Mesothelial cell of epicardium (in vitro differentiated cells): ENCODE measurements around the gene TRIM66. TPM values are rescaled to one million over a fixed set of nuclear protein-coding genes. Genes with fewer than 3 reads are reported as not detected.
"Not testable (repeated sequence)": the region's sequence is repeated elsewhere in the genome, so short reads cannot be mapped to it uniquely, and the experiment has no call there.

Experiments used
- DNase-seq, 2 experiments: peaks; one replicate each; pipeline ENCODE4 v3.0.0; 2021; ENCODE audit warnings: low spot score in 2 of 2; ENCODE audit not compliant: unreplicated experiment in 2 of 2
- H3K27ac Mint-ChIP-seq: 2 replicates; pipeline ENCODE4 v1.8.0; 2021; ENCODE audit warnings: mixed read lengths
- H3K27me3 Mint-ChIP-seq: 2 replicates; pipeline ENCODE4 v1.8.0; 2021; ENCODE audit warnings: low read depth, mixed read lengths
- H3K36me3 Mint-ChIP-seq: 2 replicates; pipeline ENCODE4 v1.8.0; 2021; ENCODE audit warnings: mixed read lengths
- H3K4me1 Mint-ChIP-seq: 2 replicates; pipeline ENCODE4 v1.8.0; 2021; ENCODE audit warnings: mixed read lengths
- H3K4me3 Mint-ChIP-seq: 2 replicates; pipeline ENCODE4 v1.8.0; 2021; ENCODE audit warnings: mild to moderate bottlenecking, moderate library complexity, mixed read lengths
- H3K9me3 Mint-ChIP-seq: 2 replicates; pipeline ENCODE4 v1.8.0; 2021; ENCODE audit warnings: mixed read lengths
- total RNA-seq: library from RNA; stranded (reverse); gene quantifications from 3 replicates; pipeline ENCODE4 v1.2.1, GENCODE V29; 2021
- TF ChIP-seq, protein P1 (sequence below): fragments of 200-600 bp; sonication (generic); IDR thresholded peaks from one replicate; pipeline ENCODE4 v1.5.0; 2021; ENCODE audit warnings: antibody characterized with exemption; ENCODE audit not compliant: unreplicated experiment

Gene TRIM66
- total RNA-seq, 1 donor from 2014 or later = 8.3 TPM

DNA sequence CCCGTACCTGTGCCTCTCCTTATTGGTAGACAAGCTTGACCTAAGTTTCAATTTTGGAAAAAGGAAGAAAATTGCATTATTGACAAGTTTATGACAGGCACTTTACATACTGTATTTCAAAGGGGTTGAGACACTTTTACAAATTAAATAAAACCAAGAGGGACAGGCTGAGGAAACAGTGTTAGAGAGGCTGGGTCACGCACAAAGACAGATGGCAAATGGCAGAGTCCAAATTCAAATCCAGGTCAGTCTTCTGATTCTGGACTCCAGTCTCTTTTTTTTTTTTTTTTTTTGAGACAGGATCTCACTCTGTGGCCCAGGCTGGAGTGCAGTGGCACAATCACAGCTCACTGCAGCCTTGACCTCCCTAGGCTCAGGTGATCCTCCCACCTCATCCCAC, 10.1 kb downstream of the TRIM66 start:
- H3K4me1 Mint-ChIP-seq = peaks cover 11% of the 10 kb centered on the region
- TF ChIP-seq, protein P1, sequence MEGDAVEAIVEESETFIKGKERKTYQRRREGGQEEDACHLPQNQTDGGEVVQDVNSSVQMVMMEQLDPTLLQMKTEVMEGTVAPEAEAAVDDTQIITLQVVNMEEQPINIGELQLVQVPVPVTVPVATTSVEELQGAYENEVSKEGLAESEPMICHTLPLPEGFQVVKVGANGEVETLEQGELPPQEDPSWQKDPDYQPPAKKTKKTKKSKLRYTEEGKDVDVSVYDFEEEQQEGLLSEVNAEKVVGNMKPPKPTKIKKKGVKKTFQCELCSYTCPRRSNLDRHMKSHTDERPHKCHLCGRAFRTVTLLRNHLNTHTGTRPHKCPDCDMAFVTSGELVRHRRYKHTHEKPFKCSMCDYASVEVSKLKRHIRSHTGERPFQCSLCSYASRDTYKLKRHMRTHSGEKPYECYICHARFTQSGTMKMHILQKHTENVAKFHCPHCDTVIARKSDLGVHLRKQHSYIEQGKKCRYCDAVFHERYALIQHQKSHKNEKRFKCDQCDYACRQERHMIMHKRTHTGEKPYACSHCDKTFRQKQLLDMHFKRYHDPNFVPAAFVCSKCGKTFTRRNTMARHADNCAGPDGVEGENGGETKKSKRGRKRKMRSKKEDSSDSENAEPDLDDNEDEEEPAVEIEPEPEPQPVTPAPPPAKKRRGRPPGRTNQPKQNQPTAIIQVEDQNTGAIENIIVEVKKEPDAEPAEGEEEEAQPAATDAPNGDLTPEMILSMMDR = no peak
- no peaks in the 10 kb centered on the region for H3K27me3 Mint-ChIP-seq
- DNase-seq = no peak
- no peaks in the 10 kb centered on the region for H3K36me3 Mint-ChIP-seq
- no peak overlapping the region for H3K4me3 Mint-ChIP-seq
- no peaks in the 10 kb centered on the region for H3K9me3 Mint-ChIP-seq
- peak overlapping the region; percentile 87 for H3K27ac Mint-ChIP-seq

DNA sequence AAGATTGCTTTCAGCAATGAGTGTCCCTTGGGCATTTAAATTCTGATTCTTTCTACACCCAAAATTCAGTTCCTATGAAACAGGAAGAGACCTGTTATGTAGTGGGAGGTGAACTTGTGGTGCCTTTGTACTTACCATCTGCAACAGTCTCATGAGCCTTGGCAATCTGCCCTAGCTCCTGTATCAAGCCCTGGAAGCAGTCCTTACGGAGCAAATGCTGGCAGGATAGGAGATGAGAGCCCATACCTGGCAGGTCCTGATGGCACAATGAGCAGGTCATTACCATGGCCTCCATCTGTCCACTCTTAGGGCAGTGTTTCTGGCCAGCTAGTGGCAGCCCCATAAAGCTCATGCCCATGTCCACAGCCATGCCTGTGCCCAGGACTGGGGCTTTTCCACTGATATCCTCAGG, 10.8 kb downstream of the TRIM66 start:
- DNase-seq = no peak
- TF ChIP-seq, protein P1 = no peak
- Mint-ChIP-seq H3K27me3 (no peaks in the 10 kb centered on the region), H3K36me3 (no peaks in the 10 kb centered on the region), H3K9me3 (no peaks in the 10 kb centered on the region), H3K27ac (peak overlapping the region; percentile 87), H3K4me3 (no peak overlapping the region), H3K4me1 (peaks cover 11% of the 10 kb centered on the region)

DNA sequence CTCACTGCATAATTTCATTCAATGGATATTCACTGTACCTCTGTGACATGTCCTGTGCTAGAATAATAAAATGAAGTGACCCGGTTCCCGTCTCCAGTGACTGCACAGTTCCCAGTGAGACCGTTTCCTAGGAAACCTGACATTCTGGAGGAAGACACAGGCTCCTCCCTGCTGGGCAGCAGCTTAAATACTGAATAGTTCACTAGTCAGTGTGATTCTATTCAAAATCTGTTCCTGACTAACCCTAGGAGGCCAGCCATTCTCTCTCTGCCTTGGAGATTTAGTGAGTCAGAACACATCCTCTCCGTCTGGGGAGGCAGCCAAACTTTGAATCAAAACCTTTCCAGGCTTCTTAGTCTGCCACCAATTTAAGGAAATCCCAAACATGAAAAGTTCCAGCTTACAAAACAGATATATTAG, 11.3 kb downstream of the TRIM66 start:
- no peak for DNase-seq
- TF ChIP-seq, protein P1 = no peak
- H3K27me3 Mint-ChIP-seq = no peaks in the 10 kb centered on the region
- H3K27ac Mint-ChIP-seq = peak overlapping the region; percentile 87
- H3K4me1 Mint-ChIP-seq = peaks cover 11% of the 10 kb centered on the region
- H3K9me3 Mint-ChIP-seq = no peaks in the 10 kb centered on the region
- no peaks in the 10 kb centered on the region for H3K36me3 Mint-ChIP-seq
- H3K4me3 Mint-ChIP-seq = no peak overlapping the region

GRCh38 chr11:8670081-8670480, 12.4 kb downstream of the TRIM66 start:
- H3K36me3 Mint-ChIP-seq, H3K27me3 Mint-ChIP-seq, H3K27ac Mint-ChIP-seq, H3K9me3 Mint-ChIP-seq, DNase-seq, H3K4me3 Mint-ChIP-seq: not testable (repeated sequence)
- H3K4me1 Mint-ChIP-seq = peaks cover 11% of the 10 kb centered on the region

- H3K4me1 Mint-ChIP-seq = no peaks in the 10 kb centered on the region
- no peaks in the 10 kb centered on the region for H3K36me3 Mint-ChIP-seq
- no peaks in the 10 kb centered on the region for H3K9me3 Mint-ChIP-seq
- H3K27me3 Mint-ChIP-seq = no peaks in the 10 kb centered on the region
- H3K4me3 Mint-ChIP-seq = no peak overlapping the region
- no peak for DNase-seq
- no peak overlapping the region for H3K27ac Mint-ChIP-seq
- TF ChIP-seq, protein P1 = no peak
Measured at GRCh38 chr11:8665222-8665621, 17.2 kb downstream of the TRIM66 start.

DNA sequence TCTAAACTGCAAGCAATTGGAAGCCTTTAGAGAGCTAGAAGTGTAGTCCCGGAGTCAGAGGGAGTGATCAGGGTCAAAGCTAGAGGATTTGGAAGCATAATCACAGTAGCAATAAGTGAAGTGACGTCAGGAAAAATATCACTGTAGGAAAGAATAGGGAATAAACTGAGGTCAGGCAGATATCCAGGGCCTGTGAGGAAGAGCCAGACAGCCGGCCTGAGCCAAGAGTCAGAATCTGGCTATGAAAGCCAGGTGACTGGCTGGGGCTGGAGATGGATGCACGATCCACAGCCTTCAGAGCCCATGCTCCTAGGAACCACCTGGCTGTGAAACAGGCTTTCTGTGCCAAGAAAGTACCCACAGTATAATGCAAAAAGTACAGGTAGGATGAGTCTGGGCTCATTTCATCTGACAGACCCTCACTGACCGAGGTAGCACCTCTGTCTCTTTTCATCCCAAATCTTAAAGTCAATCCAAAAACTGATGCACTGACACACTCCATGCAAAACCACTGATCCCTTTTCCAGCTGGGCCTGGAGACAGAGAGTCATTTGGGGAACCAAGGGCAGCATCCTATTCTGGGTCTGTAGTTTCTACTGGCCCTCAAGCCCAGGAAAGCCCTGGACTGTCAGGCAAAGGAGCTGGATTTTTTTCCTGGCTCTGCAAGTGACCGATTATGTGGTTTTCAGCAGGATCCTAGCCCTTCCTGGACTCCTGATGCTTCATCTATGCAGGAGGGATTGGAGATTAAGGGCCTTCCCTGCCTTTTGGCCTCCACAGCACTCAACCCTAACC, 21.3 kb downstream of the TRIM66 start:
- no peak for DNase-seq
- H3K9me3 Mint-ChIP-seq = no peaks in the 10 kb centered on the region
- H3K36me3 Mint-ChIP-seq = no peaks in the 10 kb centered on the region
- H3K27ac Mint-ChIP-seq = no peak overlapping the region
- TF ChIP-seq, protein P1 = no peak
- H3K4me3 Mint-ChIP-seq = no peak overlapping the region
- H3K4me1 Mint-ChIP-seq = no peaks in the 10 kb centered on the region
- H3K27me3 Mint-ChIP-seq = no peaks in the 10 kb centered on the region
